ENCODE results near the gene GLT1D1.

GRCh38 chr12:128818065-128819022, 34.9 kb upstream of the GLT1D1 start:
- TF ChIP-seq FOXM1 (IDR thresholded peaks at IDR 0.05; ENCODE audit: borderline replicate concordance, low read depth): no peak
- no peak for TF ChIP-seq EP300 (IDR thresholded peaks at IDR 0.05; ENCODE audit: borderline replicate concordance)
- no peak for TF ChIP-seq TAF1 (IDR thresholded peaks at IDR 0.05; ENCODE audit: low read depth)
